KOPT-K1 (cell line): ENCODE results near the gene SLC15A1.

Experiments
- H3K27ac ChIP-seq: fragments of 200-600 bp; sonication (generic); 2 replicates; pipeline ENCODE4 v1.5.1; 2016; ENCODE audit warnings: antibody characterized with exemption, mild to moderate bottlenecking, low read depth, low read length; ENCODE audit not compliant: poor library complexity, severe bottlenecking
- H3K36me3 ChIP-seq: fragments of 200-600 bp; sonication (generic); 2 replicates; pipeline ENCODE4 v1.5.1; 2017; ENCODE audit warnings: antibody characterized with exemption, mild to moderate bottlenecking, low read length, moderate library complexity; ENCODE audit not compliant: insufficient read depth
- H3K9me3 ChIP-seq: fragments of 200-600 bp; sonication (generic); 2 replicates; pipeline ENCODE4 v1.5.1; 2017; ENCODE audit warnings: antibody characterized with exemption, low read length, mild to moderate bottlenecking; ENCODE audit not compliant: insufficient read depth, poor library complexity, severe bottlenecking

The SLC15A1 gene

DNA sequence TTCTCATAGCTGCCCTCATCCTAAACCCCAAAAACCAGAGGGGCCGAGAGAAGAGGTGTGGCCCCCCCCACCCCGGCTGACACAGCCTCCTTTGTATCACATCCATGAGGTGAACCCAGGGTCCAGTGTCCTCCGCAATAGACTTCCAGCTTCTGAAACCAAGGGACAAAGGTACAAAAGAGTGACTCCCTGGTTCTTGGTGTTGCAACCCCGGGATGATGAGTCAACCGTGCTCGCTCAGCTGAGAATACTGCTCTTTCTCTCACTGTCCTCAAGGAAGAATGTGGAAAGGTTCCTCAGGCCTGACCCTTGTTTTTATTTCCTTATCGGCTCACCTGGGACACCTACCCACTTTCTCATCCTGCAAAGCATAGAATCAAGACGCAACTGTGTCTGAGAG, 5.5 kb downstream of the SLC15A1 start:
- H3K27ac ChIP-seq: no peak overlapping the region

DNA sequence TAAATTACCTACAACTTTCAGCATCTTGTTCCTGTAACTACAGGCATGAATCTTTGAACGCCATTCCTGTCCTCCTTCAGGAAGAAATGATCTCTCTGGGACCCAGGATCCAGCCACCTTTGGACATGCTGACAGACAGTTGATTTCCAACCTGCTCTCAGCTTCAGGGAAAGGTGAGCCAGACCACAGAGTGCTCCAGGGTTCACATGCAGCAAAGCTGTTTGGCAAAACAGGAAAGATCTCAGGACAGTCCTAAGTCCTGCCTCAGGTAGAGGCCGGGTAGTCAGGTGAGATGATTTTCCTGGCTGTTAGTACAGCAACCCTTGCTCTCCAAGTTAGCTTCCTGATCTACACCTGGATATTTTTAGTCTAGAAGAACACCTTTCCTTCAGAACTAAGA, 9.1 kb downstream of the SLC15A1 start:
- Histone ChIP-seq H3K36me3 (no peaks in the 10 kb centered on the region), H3K9me3 (peaks cover 6% of the 10 kb centered on the region), H3K27ac (no peak overlapping the region)

More for the DNA sequence above, 5.5 kb downstream of the SLC15A1 start:
- Histone ChIP-seq H3K36me3 (no peaks in the 10 kb centered on the region), H3K9me3 (no peaks in the 10 kb centered on the region)

DNA sequence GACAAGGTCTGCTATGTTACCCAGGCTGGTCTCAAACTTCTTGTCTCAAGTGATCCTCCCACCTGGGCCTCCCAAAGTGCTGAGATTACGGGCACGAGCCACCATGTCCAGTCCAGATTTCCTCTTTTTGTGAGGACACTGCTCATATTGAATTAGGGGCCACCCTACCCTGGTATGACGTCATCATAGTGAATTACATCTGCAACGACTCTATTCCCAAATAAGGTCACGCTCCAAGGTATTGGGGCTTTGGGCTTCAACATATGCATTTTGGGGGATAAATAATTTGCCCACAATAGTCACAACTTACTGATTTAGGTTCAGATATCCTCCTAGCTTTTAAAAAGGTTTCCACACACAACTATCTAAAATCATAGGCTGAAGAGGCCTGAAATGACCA, 9.5 kb downstream of the SLC15A1 start:
- Histone ChIP-seq H3K27ac (no peak overlapping the region), H3K36me3 (no peaks in the 10 kb centered on the region), H3K9me3 (peaks cover 11% of the 10 kb centered on the region)

DNA sequence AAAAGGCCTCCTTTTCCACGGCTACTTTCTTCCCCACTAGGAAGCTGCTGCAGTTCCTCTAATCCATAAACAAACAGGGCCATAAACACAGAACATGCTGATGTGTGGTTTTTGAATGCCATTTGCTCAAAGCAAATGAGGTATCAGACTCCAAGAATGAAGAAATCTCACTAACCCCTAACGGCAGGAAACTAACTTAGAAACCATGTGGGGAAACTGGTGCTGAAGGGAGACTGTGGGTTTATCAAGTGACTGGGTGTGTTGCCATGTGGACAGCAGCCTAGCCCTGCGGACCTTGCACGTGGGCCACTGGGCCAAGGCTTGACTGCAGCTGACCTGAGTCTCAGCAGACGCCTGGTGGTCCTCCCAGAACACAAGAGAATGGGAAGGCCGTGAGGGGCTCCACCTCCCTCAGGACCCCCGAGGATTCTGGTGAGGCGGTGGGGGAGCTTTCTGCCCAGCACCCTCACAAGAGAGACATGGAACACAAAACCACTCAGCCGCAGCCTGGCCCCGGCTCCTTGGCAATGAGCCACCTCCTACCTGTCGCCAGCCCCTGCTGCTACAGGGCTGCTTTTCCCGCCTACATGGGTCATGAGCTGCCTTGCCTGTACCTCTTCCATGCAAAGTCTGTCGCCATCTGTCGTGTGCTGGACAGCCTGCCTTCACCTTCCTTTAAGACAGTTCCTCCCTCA, 10.6 kb downstream of the SLC15A1 start:
- Histone ChIP-seq H3K36me3 (no peaks in the 10 kb centered on the region), H3K9me3 (peaks cover 16% of the 10 kb centered on the region), H3K27ac (no peak overlapping the region)

DNA sequence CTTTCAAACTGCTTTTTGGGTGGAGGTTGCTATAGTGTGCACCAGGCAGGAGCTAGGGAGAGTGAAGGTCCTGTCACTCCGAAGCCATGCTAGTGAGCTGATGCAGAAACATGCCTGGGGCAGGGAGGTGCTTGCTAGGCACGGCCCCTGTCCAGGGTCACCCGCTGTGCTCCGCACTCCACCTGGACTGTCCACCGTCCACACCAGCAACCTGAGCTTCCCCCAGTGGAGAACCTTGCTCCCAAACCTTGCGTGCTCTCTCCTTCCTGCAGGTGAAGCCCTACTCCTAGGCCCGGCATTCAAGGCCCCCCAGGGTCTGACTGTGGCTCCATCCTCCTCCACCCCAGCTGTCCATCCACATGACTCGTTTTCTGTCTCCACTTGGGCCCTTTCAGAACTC, 12.3 kb downstream of the SLC15A1 start:
- Histone ChIP-seq H3K27ac (no peak overlapping the region), H3K9me3 (peaks cover 16% of the 10 kb centered on the region), H3K36me3 (no peaks in the 10 kb centered on the region)

DNA sequence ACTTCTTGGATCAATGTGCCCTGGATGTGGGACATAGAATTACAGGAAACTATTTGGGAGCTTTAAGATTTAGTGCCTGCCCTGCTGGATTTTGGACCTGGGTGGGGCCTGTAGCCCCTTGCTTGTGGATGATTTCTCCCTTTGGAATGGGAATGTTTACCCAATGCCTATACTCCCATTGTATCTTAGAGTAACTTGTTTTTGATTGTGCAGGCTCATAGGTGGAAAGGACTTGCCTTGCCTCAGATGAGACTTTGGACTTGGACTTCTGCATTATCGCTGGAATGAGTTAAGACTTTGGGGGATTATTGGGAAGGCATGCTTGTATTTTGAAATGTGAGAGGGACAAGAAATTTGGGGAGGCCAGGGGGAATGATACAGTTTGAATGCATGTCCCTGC, 13.5 kb downstream of the SLC15A1 start:
- no peaks in the 10 kb centered on the region for H3K36me3 ChIP-seq
- H3K27ac ChIP-seq: no peak overlapping the region
- peaks cover 16% of the 10 kb centered on the region for H3K9me3 ChIP-seq

DNA sequence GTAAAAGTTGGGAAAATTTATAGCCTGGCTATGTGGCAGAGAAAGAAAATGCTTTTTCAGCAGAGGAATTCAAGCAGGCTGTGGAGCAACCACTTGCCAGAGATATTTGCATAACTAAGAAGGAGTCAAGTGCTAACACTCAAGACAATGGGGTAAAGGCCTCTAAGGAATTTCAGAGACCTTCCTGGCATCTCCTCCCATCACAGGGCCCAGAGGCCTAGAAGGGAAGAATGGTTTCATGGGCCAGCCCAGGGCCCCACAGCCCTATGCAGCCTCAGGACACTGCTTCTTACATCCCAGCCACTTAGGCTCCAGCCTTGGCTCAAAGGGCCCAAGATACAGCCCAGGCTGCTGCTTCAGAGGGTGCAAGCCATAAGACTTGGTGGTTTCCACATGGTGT, 14.3 kb downstream of the SLC15A1 start:
- Histone ChIP-seq H3K27ac (no peak overlapping the region), H3K9me3 (peaks cover 16% of the 10 kb centered on the region), H3K36me3 (no peaks in the 10 kb centered on the region)

DNA sequence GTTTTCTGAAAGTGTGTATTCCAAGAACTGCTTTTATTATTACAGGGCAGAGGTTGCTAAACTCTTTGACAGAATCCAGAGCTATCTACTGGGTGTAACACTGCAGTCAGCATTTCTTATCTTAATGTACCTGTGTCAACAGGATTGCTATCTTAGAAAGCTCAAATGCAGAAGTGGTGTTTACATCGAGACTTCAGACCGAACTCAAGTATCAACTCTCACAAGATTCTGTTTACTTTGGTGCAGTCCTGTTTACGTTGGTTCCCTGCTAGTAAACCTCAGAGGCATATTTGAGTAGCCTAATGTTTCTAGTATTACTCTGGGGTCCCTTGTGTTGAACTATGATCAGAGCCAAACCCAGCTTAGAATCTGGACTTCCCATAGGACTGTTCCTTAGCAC, 20.5 kb downstream of the SLC15A1 start:
- Histone ChIP-seq H3K27ac (no peak overlapping the region), H3K9me3 (no peaks in the 10 kb centered on the region), H3K36me3 (no peaks in the 10 kb centered on the region)

DNA sequence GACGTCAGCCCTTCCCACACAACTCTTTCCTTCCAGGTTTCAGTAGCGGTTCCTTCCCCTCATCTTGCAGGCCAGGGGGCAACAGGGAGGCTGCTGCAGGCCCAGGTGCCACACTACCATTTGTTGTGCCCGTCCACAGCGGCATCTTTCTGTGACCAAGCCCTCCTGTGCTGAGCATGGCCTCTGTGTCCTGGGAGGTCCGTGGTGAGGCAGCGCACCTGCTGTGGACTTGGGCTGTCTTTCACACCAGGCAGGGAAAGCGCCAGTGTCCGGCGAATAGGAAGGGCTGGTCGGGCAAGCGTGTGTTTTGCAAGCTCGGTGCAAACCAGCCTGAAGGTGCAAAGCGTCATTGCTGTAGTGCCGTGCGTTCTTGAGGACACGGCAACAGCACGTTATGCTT, 21.4 kb downstream of the SLC15A1 start:
- no peaks in the 10 kb centered on the region for H3K9me3 ChIP-seq
- no peak overlapping the region for H3K27ac ChIP-seq
- H3K36me3 ChIP-seq: no peaks in the 10 kb centered on the region

DNA sequence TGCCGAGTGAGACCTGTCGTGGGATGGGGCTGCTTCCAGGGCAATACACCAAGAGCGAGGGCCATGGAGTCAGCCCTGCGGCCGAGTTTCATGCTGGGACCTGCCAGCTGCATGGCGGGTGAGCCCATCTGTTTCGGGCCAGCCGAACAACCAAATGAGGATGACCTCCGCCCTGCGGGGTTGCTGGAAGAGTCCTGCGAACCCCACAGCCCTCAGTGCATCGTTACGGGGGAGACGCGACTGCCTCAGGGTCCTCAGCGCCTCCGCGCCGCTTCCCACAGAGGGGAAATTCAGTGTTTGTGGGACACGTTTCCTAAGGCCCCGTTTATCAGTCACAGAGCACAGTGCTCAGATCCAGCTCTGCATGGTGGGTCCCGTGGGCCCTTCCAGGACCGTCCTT, 22.0 kb downstream of the SLC15A1 start:
- Histone ChIP-seq H3K9me3 (no peaks in the 10 kb centered on the region), H3K27ac (no peak overlapping the region), H3K36me3 (no peaks in the 10 kb centered on the region)

DNA sequence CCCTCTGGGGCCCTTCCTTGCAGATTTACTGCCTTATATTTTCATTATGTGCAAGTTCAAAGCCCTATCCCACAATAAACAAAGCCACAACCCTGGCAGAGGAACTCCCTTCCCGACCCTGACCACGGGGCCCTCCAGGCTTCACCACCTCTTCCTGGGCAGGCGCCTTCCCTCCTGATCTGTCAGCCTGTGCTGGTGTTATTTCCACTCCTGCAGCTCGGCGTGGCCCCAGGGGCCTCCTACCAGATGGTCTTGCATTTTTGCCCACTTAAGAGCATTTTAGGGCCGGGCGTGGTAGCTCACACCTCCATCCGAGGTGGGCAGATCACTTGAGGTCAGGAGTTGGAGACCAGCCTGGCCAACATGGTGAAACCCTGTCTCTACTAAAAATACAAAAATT, 22.8 kb downstream of the SLC15A1 start:
- H3K9me3 ChIP-seq: no peaks in the 10 kb centered on the region
- H3K27ac ChIP-seq: no peak overlapping the region
- no peaks in the 10 kb centered on the region for H3K36me3 ChIP-seq

DNA sequence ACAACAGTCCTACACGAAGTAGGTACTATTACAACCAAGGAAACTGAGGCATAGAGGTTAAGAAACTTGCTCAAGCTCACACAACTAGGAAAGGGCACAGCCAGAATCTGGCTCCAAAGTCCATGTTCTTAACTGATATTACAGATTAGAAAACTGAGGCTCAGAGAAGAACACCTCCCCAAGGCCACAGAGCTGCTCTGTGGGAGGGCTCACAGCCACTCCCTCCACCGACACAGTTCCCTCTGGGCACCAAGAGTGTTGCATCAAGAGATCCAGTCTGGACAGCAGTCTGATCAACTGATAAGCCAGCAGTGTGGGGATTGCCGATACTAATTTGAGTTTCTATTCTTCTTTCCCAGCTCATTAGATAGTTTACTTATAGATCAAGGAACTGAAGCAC, 29.5 kb downstream of the SLC15A1 start:
- Histone ChIP-seq H3K27ac (no peak overlapping the region), H3K9me3 (no peaks in the 10 kb centered on the region), H3K36me3 (no peaks in the 10 kb centered on the region)

DNA sequence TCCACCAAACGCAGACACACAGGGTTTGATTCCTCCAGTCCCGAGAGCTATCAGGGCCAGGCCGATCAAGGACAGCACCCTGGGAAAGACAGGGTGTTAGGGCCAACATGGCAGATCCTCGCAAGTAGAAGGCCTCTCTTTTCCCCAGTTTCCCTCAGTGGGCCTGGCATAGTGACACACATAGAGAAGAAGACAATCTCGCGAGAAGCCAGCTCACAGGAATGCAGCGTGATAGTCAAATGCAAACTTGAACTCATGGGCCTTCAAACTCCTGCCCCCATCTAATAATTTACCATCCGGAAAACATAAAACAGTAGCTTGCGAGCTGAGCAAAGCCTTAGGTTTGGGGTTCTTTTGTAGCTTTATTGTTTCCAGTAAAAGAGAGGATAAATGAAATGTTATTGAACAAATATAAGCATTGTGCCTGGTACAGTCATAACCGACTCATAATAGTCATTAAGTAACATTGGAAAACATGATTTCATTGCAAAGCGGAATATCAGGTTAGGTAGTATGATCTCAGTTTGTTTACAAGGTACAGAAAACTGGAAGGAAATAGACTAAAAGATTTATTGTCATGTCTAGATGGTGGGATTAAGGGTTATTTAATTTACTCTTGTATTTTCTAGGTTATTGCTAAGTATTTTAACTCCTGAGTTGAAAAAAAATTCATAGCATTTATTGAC, 30.5 kb downstream of the SLC15A1 start:
- Histone ChIP-seq H3K36me3 (no peaks in the 10 kb centered on the region), H3K27ac (no peak overlapping the region), H3K9me3 (no peaks in the 10 kb centered on the region)

DNA sequence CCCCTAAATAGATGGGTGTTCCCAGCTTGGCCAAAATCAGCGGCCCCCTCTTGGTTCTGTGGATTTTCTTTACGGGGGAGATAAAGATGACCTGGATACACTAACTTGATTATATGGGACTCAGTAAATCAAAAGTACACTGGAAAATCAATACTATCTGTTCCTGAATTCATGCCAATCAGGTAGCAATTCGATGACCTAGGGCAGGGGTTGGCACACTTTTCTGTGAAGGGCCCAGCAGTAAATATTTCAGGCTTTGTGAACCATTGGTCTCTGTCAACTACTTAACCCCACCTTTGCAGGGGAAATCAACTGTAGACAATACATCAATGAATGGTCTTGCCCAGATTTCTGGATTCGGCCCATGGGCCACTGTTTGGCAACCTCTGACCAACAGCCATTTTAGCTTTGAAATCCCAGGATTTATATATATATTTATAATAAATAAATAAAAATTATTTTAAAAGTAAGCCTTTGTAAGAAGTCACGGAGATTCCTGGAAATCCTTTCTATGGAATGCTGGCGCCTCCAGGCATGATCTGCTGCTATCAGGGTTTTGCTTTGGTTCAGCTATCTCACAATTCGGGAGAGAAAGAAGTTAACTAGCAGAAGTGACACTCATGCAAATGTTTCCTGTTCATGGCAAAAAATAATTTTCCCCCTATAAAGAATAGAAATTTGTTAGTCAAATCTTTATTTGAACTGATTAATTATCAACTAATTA, 32.8 kb downstream of the SLC15A1 start:
- no peak overlapping the region for H3K27ac ChIP-seq
- H3K9me3 ChIP-seq: no peaks in the 10 kb centered on the region
- no peaks in the 10 kb centered on the region for H3K36me3 ChIP-seq

DNA sequence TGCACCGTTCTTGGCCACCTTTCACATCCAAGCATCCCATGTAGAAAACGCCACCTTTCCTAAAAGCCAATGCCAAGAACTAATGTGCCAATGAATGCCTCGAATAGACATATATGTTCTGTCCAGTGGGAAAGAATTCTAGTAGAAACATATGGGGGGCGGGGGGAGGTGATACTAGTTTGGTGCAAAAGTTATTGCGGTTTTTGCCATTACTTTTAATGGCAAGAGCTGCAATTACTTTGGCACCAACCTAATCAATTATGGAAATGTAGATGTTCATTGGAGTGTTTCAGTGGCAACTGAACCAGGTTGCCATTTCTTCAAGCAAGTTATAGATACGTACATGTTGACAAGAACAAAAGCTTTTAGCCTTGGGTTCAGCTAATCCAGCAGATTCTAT, 34.6 kb downstream of the SLC15A1 start:
- Histone ChIP-seq H3K9me3 (no peaks in the 10 kb centered on the region), H3K27ac (no peak overlapping the region), H3K36me3 (no peaks in the 10 kb centered on the region)
